GM21576 (cell line): ENCODE data around the gene MYPOP.
A peak's percentile ranks its signal among the peaks of the same experiment; 100 is the strongest.
"Not testable (repeated sequence)": the region's sequence is repeated elsewhere in the genome, so short reads cannot be mapped to it uniquely, and the experiment has no call there.

ENCODE experiments used
- ATAC-seq: cut with Tn5 transposase; IDR thresholded peaks from one replicate; pipeline ENCODE4 v1.9.1; 2021; ENCODE audit warnings: mild to moderate bottlenecking, moderate library complexity; ENCODE audit not compliant: unreplicated experiment

The MYPOP gene

DNA sequence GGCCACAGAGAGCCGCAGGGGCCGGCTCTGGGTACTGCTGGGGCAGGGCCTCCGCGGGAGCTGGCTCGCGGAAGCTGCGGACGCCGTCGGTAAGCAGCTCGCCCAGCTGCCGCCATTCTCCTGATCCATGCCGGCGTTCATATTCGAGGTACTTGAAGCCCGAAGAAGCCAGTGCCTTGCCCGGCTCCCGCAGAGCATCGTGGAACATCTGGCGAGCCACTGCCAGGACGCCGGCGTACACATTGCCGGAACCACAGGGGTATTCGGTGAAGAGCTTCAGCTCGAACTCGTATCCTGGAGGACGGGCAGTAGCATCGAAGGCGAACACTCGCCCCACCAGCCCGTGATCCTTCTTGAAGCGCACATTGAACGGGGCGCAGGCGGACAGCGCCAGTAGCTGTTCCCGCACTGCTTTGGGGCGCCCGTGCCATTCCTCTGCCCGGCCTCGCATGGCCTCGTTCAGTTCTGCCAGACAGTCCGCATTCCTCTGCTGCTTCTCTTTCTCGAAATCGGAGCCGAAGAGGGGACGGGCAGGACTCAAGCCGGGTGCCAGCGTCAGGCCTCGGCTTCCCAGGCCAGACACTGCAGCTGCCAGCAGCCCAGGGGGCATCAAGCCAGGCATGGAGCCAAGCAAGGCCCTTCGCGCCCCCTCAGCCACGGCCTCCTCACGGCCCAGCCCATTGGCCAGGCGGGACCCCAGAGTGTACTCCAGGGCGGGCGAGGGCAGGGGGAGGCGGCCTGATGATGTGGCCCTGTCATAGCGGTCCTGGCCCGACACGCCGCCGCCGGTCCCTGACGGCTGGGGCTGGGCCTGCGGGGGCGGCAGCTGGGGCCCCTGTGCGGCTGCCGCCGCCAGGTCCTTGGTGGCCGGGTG, 17.5 kb downstream of the MYPOP start:
- peak; percentile 6 for ATAC-seq

DNA sequence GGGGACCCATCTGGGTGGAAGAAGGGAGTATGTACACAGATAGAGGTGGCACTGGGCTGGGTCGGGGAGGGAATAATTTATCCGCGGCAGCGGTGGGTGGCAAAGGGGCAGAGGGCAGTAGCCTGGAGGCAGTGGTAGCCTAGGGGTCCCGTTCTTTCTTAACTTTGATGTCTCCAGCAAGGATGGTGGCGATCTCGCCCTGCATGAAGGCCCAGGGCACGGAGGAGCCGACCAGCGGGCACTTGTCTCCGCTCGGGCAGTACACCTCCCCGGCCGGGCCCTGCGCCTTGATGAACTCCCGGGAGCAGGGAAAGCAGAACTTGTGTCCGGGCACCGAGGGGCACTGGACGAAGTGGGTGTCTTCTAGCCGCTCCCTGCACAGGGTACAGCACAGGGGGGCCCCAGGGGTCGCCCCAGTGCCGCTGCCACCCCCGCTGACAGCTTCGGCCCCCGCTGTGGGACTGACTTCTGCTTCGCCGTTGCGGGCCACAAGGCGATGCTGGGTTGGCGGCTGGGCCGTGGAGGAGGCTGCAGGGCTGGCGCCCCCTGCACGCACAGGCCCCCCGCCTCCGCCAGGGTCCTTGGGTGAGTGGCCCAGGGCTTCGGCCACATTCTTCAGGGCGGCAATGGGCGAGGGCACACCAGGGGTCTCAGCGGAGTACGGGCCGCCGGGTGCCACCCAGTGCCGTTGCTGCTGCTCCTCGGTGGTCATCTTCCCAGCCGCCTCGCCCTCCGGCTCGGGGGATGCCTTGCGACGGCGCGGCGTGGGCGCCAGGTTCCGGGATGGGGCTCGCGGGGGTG, 18.3 kb downstream of the MYPOP start:
- no peak for ATAC-seq

DNA sequence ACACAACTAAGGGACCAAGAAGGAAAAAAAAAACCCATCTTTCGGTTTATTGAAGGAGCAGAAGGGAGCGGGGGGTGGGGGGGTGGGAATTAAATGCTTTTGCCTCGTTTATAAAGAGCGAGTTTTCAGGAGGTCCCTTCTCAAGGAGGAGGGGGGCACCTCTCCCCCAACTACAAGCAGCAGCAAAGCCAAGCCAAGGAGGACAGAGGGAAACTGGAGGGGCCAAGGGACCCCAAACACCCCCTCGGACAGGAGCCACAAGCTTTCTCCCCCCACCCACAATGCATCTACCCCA, 18.9 kb downstream of the MYPOP start:
- no peak for ATAC-seq

GRCh38 chr19:45882652-45883585, 19.5 kb downstream of the MYPOP start:
- ATAC-seq: peak; percentile 26

- ATAC-seq: no peak
Observed at GRCh38 chr19:45881909-45882528, 20.4 kb downstream of the MYPOP start.

- no peak for ATAC-seq
Observed at GRCh38 chr19:45881082-45881908, 21.1 kb downstream of the MYPOP start.

- ATAC-seq: no peak
Observed at GRCh38 chr19:45879971-45880370, 22.4 kb downstream of the MYPOP start.

DNA sequence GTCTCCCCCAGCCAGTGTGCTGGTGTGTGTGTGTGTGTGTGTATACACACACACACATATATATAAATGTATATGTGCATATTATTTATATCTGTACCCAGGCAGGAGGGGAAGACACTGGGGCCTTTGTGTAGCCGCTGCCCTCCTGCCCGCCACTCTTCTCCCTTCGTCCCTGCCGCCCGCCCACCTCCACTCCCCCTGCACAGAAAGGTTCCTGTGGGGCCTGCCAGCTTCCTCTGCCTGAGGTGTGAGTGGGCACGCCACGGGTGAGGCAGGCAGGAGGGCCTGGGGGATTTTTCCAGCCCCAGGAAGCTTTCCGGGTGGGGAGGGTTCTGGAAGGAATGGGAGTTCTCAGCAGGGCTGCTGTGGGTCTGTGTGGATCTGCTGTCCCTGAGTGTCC, 23.4 kb downstream of the MYPOP start:
- no peak for ATAC-seq

- no peak for ATAC-seq
Observed at GRCh38 chr19:45878043-45878794, 24.2 kb downstream of the MYPOP start.

DNA sequence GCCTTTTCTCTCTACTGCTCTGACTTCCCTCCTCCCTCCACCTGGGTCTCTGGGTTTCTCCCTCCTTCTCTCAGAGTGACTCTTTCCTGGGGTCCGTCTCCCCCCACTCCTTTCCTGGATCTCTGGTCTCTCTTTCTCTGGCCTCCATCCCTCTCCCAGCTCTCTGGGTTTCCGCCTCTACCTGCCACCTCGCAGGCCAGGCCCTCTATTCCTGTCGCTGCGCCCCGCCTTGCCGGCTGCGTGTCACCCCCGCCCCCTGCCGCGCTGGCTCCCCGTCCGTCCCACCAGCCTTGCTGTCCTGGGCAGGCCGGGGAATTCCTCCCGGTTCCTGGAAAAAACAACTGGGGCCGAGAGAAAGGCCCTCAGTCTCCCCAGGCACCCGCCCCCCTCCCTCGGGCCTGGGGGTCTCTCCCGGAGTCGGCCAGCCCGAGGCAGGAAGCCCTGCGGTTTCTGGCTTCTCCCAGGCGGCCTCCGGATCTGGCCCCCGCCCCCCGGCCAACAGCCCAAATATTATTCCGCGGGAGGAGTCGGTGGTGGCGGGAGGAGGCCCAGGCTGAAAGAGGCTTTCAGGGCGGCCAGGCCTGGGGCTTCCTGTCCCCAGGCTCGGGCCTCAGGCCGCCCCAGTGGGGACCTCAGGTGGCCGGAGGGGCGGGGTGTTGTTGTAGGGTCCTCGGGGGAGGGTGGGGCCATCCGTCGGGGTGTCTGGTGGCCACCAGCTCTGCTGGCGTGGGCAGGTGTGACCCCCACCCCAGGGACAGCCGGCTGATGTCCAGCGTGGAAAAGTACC, 25.8 kb downstream of the MYPOP start:
- ATAC-seq: no peak

DNA sequence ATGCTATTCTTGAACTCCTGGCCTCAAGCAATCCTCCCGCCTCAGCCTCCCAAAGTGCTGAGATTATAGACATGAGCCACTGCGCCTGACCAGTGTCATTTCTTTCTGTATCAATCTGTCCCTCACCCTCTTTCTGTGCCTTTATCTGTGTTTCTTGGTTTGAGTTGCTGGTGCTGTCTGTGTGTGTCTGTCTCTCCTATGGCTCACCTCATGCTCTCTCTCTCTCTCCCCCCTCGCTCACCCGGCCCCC, 26.3 kb downstream of the MYPOP start:
- ATAC-seq: no peak

DNA sequence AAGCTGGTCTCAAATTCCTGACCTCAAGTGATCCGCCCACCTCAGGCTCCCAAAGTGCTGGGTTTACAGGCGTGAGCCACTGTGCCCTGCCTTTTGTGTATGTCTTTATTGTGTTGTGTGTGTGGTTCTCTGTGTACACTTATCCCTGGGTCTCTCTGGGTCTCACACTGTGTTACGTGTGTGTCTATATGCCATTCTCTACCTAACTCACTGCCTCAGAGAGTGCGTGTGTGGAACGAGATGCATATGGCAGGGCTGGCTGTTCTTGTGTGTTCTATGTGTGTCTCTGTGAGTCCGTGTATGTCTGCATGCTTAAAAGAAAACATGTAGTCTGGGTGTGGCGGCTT, 27.8 kb downstream of the MYPOP start:
- ATAC-seq: no peak

- ATAC-seq: no peak
Observed at GRCh38 chr19:45873219-45873772, 29.1 kb downstream of the MYPOP start.

DNA sequence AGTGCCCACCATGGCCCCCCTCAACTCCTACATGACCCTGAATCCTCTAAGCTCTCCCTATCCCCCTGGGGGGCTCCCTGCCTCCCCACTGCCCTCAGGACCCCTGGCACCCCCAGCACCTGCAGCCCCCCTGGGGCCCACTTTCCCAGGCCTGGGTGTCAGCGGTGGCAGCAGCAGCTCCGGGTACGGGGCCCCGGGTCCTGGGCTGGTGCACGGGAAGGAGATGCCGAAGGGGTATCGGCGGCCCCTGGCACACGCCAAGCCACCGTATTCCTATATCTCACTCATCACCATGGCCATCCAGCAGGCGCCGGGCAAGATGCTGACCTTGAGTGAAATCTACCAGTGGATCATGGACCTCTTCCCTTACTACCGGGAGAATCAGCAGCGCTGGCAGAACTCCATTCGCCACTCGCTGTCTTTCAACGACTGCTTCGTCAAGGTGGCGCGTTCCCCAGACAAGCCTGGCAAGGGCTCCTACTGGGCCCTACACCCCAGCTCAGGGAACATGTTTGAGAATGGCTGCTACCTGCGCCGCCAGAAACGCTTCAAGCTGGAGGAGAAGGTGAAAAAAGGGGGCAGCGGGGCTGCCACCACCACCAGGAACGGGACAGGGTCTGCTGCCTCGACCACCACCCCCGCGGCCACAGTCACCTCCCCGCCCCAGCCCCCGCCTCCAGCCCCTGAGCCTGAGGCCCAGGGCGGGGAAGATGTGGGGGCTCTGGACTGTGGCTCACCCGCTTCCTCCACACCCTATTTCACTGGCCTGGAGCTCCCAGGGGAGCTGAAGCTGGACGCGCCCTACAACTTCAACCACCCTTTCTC, 30.1 kb downstream of the MYPOP start:
- ATAC-seq: no peak

DNA sequence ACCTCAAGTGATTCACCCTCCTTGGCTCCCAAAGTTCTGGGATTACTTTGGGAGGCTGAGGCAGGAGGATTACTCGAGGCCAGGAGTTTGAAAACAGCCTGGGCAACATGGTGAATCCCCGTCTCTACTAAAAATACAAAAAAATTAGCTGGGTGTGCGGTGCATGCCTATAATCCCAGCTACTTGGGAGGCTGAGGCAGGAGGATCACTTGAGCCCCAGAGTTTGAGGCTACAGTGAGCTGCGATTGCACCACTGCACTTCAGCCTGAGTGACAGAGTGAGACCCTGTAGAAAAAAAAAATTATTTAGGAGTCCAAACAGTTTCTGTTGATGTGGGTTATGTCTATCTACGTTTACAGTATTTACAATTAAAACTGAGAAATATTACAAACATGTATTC, 31.6 kb downstream of the MYPOP start:
- no peak for ATAC-seq

- not testable (repeated sequence) for ATAC-seq
Observed at GRCh38 chr19:45867241-45867640, 35.2 kb downstream of the MYPOP start.

- no peak for ATAC-seq
Observed at GRCh38 chr19:45866400-45867176, 35.8 kb downstream of the MYPOP start.
